Keratinocyte (primary cell): ENCODE results near the gene BCAS4. TPM values are rescaled to one million over a fixed set of nuclear protein-coding genes. Genes with fewer than 3 reads are reported as not detected.
A peak's percentile ranks its signal among the peaks of the same experiment; 100 is the strongest.

Experiments
- DNase-seq: peaks from one replicate; pipeline ENCODE4 v3.0.0-alpha.2; 2011; ENCODE audit warnings: low read depth, missing footprints, low spot score
- FAIRE-seq: peaks from 2 replicates; lab custom pipeline; 2011; peaks lifted over from hg19 to GRCh38; lab: Jason Lieb, UNC
- H2AFZ ChIP-seq: 2 replicates; pipeline ENCODE4 v1.6.0; 2012; ENCODE audit warnings: low read length, control low read depth, inconsistent platforms; ENCODE audit not compliant: control insufficient read depth
- H3K27ac ChIP-seq: 2 replicates; pipeline ENCODE4 v1.5.1; 2011; ENCODE audit warnings: low read length; ENCODE audit not compliant: control insufficient read depth, insufficient read depth
- H3K27me3 ChIP-seq: 3 replicates; pipeline ENCODE4 v1.6.0; 2011; ENCODE audit warnings: low read length; ENCODE audit not compliant: control insufficient read depth, insufficient read depth; ENCODE audit errors: extremely low read depth
- H3K36me3 ChIP-seq, 2 experiments: 2 replicates in 1 of 2; 3 replicates in 1 of 2; pipeline ENCODE4 v1.5.1; 2011; ENCODE audit warnings: low read length in 2 of 2, mild to moderate bottlenecking in 1 of 2; ENCODE audit not compliant: control insufficient read depth in 2 of 2, insufficient read depth in 2 of 2; ENCODE audit errors: extremely low read depth in 1 of 2
- H3K4me1 ChIP-seq: 3 replicates; pipeline ENCODE4 v1.5.1; 2011; ENCODE audit warnings: low read length; ENCODE audit not compliant: control insufficient read depth, insufficient read depth; ENCODE audit errors: extremely low read depth
- H3K4me2 ChIP-seq: 3 replicates; pipeline ENCODE4 v1.6.0; 2011; ENCODE audit warnings: low read depth, low read length; ENCODE audit not compliant: control insufficient read depth, insufficient read depth; ENCODE audit errors: extremely low read depth
- H3K4me3 ChIP-seq, 3 experiments: fragments of 200-600 bp in 1 of 3; sonication (generic) in 1 of 3; 2 replicates in 2 of 3; 3 replicates in 1 of 3; pipeline ENCODE4 v1.5.1; 2011 to 2016; ENCODE audit warnings: low read length in 3 of 3, mild to moderate bottlenecking in 3 of 3, control low read depth in 2 of 3, inconsistent platforms in 1 of 3, low read depth in 1 of 3, mixed read lengths in 1 of 3, mixed run types in 1 of 3, moderate library complexity in 1 of 3; ENCODE audit not compliant: control insufficient read depth in 2 of 3, insufficient read depth in 2 of 3; ENCODE audit errors: extremely low read depth in 1 of 3
- H3K79me2 ChIP-seq: 2 replicates; pipeline ENCODE4 v1.6.0; 2012; ENCODE audit warnings: low read length; ENCODE audit not compliant: control insufficient read depth, insufficient read depth
- H3K9ac ChIP-seq: 3 replicates; pipeline ENCODE4 v1.6.0; 2011; ENCODE audit warnings: low read length; ENCODE audit not compliant: control insufficient read depth, insufficient read depth; ENCODE audit errors: extremely low read depth
- H3K9me1 ChIP-seq: 3 replicates; pipeline ENCODE4 v1.6.0; 2011; ENCODE audit warnings: low read length; ENCODE audit not compliant: control insufficient read depth, insufficient read depth; ENCODE audit errors: extremely low read depth
- H3K9me3 ChIP-seq: 2 replicates; pipeline ENCODE4 v1.5.1; 2012; ENCODE audit warnings: low read depth, low read length; ENCODE audit not compliant: control insufficient read depth
- H4K20me1 ChIP-seq: 3 replicates; pipeline ENCODE4 v1.6.0; 2011; ENCODE audit warnings: low read length; ENCODE audit not compliant: control insufficient read depth, insufficient read depth; ENCODE audit errors: extremely low read depth
- EZH2 ChIP-seq: IDR thresholded peaks from one replicate; pipeline ENCODE4 v1.6.1; 2012; ENCODE audit warnings: inconsistent platforms, mild to moderate bottlenecking, low read length, moderate library complexity
- dilution Hi-C: fragments of 300-500 bp; cut with MboI; formaldehyde crosslinking; loops from one replicate; pipeline ENCODE4 v1.7.0; 2020; ENCODE audit warnings: low sequenced_read_pairs; ENCODE audit not compliant: extremely low pct_ligation_motif_present
- polyA plus RNA-seq, 5 experiments: library from polyadenylated mRNA; depleted of rRNA in 3 of 5; stranded (reverse) in 3 of 5; stranded (forward) in 1 of 5; unstranded in 1 of 5; fragments of >200 nt; gene quantifications; 1 replicate in 1 of 5; 2 replicates in 3 of 5; 3 replicates in 1 of 5; pipeline versions ENCODE4 v1.2.1 to v1.2.3, GENCODE V29; 2011 to 2012; ENCODE audit warnings: missing spikeins in 2 of 5, low read depth in 1 of 5, low replicate concordance in 1 of 5
- TF ChIP-seq, protein P1 (sequence below), 3 experiments: IDR thresholded peaks in 1 of 3; conservative IDR thresholded peaks in 1 of 3; optimal IDR thresholded peaks in 1 of 3; 2 replicates in 2 of 3; 3 replicates in 1 of 3; pipeline versions ENCODE3 to v1.5.1; 2011; ENCODE audit warnings: low read length in 3 of 3, mild to moderate bottlenecking in 3 of 3, moderate library complexity in 2 of 3, control low read depth in 1 of 3, inconsistent platforms in 1 of 3; ENCODE audit not compliant: insufficient read depth in 2 of 3; ENCODE audit errors: extremely low read depth in 1 of 3

Gene BCAS4
- polyA plus RNA-seq, 1 donor (not counting 4 experiments of a cell fraction or from before 2014, with no cell fraction given) = 13.8 TPM

DNA sequence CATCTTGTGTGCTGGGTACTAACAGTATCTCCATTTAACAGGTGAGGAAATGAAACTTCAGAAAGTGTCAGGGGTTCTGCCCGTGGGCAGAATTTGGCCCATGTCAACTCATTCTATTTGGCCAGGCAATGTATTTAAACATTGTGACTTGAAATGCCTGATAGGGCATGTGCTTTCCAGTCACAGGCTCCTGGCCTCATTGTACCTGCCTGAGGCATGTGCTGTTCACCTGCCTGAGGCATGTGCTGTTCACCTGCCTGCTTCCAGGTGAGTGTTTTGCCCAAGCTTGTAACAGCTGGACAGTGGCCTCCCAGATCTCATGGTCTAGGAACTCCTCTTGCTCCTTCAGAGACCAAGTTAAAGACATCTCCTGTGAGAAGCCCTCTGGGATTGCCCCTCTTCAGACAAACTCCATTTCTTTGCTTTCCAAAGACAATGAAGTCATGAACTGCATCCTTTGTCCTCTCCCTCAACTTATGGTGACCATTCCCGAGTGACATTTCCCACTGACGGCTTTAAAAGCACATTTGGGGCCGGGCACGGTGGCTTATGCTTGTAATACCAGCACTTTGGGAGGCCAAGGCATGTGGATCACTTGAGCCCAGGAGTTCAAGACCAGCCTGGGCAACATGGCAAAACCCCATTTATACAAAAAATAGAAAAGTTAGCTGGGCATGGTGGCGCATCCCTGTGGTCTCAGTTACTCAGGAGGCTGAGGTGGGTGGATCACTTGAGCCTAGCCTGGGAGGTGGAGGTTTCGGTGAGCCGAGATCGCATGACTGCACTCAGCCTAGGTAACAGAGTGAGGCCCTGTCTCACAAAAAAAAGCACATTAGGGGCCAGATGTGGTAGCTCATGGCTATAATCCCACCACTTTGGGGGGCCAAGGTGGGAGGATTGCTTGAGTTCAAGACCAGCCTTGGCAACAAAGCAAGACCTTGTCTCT lies 48.7 kb downstream of the BCAS4 start:
- no peaks in the 10 kb centered on the region for H3K9me3 ChIP-seq
- H3K4me1 ChIP-seq = peaks cover 56% of the 10 kb centered on the region
- no peaks in the 10 kb centered on the region for H4K20me1 ChIP-seq
- H3K9me1 ChIP-seq = peaks cover 2% of the 10 kb centered on the region
- H3K79me2 ChIP-seq = no peaks in the 10 kb centered on the region
- H3K9ac ChIP-seq = peak overlapping the region; percentile 17
- no peaks in the 10 kb centered on the region for H3K36me3 ChIP-seq
- H2AFZ ChIP-seq = no peak overlapping the region
- peak overlapping the region; percentile 22 for H3K4me2 ChIP-seq
- peak overlapping the region; percentile 77 for H3K27ac ChIP-seq
- DNase-seq = peak; percentile 85
- peak; percentile 84 for FAIRE-seq
- TF ChIP-seq EZH2 = no peak
- TF ChIP-seq, protein P1, sequence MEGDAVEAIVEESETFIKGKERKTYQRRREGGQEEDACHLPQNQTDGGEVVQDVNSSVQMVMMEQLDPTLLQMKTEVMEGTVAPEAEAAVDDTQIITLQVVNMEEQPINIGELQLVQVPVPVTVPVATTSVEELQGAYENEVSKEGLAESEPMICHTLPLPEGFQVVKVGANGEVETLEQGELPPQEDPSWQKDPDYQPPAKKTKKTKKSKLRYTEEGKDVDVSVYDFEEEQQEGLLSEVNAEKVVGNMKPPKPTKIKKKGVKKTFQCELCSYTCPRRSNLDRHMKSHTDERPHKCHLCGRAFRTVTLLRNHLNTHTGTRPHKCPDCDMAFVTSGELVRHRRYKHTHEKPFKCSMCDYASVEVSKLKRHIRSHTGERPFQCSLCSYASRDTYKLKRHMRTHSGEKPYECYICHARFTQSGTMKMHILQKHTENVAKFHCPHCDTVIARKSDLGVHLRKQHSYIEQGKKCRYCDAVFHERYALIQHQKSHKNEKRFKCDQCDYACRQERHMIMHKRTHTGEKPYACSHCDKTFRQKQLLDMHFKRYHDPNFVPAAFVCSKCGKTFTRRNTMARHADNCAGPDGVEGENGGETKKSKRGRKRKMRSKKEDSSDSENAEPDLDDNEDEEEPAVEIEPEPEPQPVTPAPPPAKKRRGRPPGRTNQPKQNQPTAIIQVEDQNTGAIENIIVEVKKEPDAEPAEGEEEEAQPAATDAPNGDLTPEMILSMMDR (optimal IDR thresholded peaks at IDR 0.05 in 1 of 3, IDR thresholded peaks at IDR 0.05 in 1 of 3, conservative IDR thresholded peaks at IDR 0.05 in 1 of 3; ENCODE audit: extremely low read depth in 1 of 3, insufficient read depth in 2 of 3, low read length in 3 of 3) = no peak
- dilution Hi-C loops = no loop called here
- H3K27me3 ChIP-seq = no peaks in the 10 kb centered on the region
- peak overlapping the region in 1 of 3 experiments; percentile 13 for H3K4me3 ChIP-seq

DNA sequence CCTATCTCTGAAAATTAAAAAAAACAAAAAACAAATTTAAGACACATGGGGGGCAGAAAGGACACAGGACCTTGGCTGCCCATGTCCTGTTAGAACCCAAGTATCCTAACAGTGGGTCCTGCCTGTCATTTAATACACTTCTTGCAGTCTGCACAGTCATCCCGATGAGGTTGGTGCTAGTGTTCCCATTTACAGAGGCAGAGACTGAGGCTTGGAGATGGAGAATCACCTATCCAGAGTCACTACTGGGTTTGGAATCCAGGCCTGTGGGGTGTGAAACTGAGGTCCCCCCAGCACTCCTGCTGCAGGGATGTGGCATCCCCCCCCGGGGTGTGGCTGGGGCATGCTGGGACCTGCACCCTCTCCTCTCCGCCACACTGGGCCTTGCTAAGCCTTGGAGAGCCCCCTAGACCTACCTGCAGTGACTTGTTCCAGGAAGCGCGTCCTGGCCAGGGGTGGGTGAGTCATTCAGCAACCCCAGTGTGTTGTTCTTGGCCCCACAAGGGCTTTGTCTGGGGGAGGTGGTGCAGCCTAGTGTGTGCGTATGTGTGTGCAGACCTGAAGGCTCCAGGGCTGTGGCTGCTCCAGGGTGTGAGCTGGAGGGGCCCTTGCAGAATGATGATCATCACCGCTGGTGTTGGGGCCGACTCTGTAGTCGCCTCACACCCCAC lies 49.7 kb downstream of the BCAS4 start:
- Histone ChIP-seq H3K9me3 (no peaks in the 10 kb centered on the region), H3K36me3 (no peaks in the 10 kb centered on the region), H3K9me1 (peaks cover 2% of the 10 kb centered on the region), H3K27ac (peak overlapping the region; percentile 86), H3K79me2 (no peaks in the 10 kb centered on the region), H3K4me2 (peak overlapping the region; percentile 50), H4K20me1 (no peaks in the 10 kb centered on the region), H2AFZ (no peak overlapping the region), H3K9ac (peak overlapping the region; percentile 55), H3K27me3 (no peaks in the 10 kb centered on the region), H3K4me3 (no peak overlapping the region), H3K4me1 (peaks cover 56% of the 10 kb centered on the region)
- DNase-seq = peak; percentile 100
- peak; percentile 72 for FAIRE-seq
- dilution Hi-C loops = no loop called here
- TF ChIP-seq, protein P1 (optimal IDR thresholded peaks at IDR 0.05 in 1 of 3, IDR thresholded peaks at IDR 0.05 in 1 of 3, conservative IDR thresholded peaks at IDR 0.05 in 1 of 3; ENCODE audit: extremely low read depth in 1 of 3, insufficient read depth in 2 of 3, low read length in 3 of 3) = no peak
- TF ChIP-seq EZH2 = no peak
